ENCODE measurements around the gene ADGRL2.

DNA sequence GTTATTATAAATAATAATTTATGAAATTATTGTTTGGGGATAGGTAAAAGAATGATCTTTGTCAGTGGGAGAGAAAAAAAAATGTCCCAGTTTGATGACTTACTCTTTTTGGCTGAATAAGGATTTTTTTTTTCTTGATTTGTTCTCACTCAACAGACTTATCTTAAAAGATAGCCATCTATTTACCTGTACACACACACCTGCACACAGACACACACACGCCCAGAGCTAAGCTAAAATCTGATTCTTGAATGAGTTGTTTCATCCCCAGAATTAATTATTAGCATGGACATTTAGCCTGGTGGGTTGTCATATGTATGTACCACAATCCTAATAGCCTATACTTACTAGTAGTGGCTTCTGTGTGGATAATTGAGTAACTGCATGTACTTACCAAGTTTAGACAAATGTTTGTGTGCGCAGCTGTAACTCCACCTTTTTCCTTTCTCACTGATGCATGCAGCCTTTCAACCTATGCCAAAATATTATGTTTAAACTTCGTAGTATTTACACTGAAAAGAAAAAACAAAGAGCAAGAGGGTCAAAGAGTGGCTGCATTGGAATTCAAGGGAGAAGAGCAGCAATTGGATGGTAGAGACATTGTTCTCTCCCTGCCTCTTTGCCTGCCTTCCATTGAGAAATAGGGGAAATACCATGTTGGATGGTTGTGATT is 174.3 kb downstream of the ADGRL2 start:
- TF ChIP-seq CTCF (IDR thresholded peaks at IDR 0.05; ENCODE audit: poor library complexity, severe bottlenecking) (no peak), POLR2AphosphoS5 (IDR thresholded peaks at IDR 0.05) (no peak), EP300 (conservative IDR thresholded peaks at IDR 0.05; ENCODE audit: poor library complexity, severe bottlenecking) (no peak), EZH2 (IDR thresholded peaks at IDR 0.05; ENCODE audit: borderline replicate concordance, insufficient read depth, low read length, poor library complexity, severe bottlenecking) (no peak), TAF1 (IDR thresholded peaks at IDR 0.05; ENCODE audit: low read depth) (no peak)

Measured in neural cell (in vitro differentiated cells).